ENCODE data around the gene VOPP1. TPM values are rescaled to one million over a fixed set of nuclear protein-coding genes. Genes with fewer than 3 reads are reported as not detected.

VOPP1 gene
- total and polyA plus RNA-seq, 2 donors (not counting 1 experiment from before 2014, with no cell fraction given) = 52.1 to 70.7 TPM

DNA sequence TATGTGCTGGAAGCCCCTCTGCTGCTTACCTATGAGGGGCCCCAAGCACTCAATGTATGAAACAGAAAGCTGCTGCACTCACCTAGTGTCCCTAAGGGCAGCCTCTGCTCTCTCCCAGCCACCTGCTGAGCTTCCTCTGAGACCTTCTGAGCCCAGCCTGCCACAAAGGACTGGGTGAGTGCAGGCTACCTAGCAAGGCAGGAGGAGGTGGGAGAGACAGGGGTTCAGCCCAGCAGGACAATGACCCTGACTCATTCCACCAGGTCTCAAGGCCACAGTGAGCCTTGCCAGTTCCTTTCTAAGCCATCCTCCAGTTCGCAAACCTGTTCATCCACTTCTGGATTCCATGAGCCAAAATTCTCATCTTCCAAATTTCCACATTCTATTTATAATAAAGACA lies 16.3 kb downstream of the VOPP1 start:
- Histone ChIP-seq H3K4me3 (replicated peaks in 1 of 4; ENCODE audit: control extremely low read depth in 1 of 4, insufficient read depth in 1 of 4, low read depth in 3 of 4, low read length in 4 of 4) (no peak overlapping the region), H3K27ac (ENCODE audit: insufficient read depth, low read length) (no peak overlapping the region), H4K20me1 (ENCODE audit: control insufficient read depth, extremely low read depth, insufficient read depth, low read length) (peaks cover 3% of the 10 kb centered on the region), H3K9ac (ENCODE audit: insufficient read depth, low read length) (no peak overlapping the region), H3K27me3 (ENCODE audit: control insufficient read depth, insufficient read depth, low read length) (no peaks in the 10 kb centered on the region), H3K4me1 (ENCODE audit: control insufficient read depth, extremely low read depth, insufficient read depth, low read length) (peaks cover 2% of the 10 kb centered on the region), H3K4me2 (ENCODE audit: extremely low read depth, insufficient read depth, low read length) (no peak overlapping the region), H3K36me3 (ENCODE audit: control insufficient read depth, insufficient read depth, low read length) (no peaks in the 10 kb centered on the region), H3K9me3 (ENCODE audit: control insufficient read depth, insufficient read depth, low read depth, low read length) (no peaks in the 10 kb centered on the region), H3K79me2 (ENCODE audit: control insufficient read depth, insufficient read depth, low read length) (peaks cover 61% of the 10 kb centered on the region), H2AFZ (ENCODE audit: low read length) (no peak overlapping the region)
- DNase-seq (ENCODE audit: low read depth in 2 of 2) = no peak
- TF ChIP-seq, protein P1, sequence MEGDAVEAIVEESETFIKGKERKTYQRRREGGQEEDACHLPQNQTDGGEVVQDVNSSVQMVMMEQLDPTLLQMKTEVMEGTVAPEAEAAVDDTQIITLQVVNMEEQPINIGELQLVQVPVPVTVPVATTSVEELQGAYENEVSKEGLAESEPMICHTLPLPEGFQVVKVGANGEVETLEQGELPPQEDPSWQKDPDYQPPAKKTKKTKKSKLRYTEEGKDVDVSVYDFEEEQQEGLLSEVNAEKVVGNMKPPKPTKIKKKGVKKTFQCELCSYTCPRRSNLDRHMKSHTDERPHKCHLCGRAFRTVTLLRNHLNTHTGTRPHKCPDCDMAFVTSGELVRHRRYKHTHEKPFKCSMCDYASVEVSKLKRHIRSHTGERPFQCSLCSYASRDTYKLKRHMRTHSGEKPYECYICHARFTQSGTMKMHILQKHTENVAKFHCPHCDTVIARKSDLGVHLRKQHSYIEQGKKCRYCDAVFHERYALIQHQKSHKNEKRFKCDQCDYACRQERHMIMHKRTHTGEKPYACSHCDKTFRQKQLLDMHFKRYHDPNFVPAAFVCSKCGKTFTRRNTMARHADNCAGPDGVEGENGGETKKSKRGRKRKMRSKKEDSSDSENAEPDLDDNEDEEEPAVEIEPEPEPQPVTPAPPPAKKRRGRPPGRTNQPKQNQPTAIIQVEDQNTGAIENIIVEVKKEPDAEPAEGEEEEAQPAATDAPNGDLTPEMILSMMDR (conservative IDR thresholded peaks at IDR 0.05 in 1 of 2, IDR thresholded peaks at IDR 0.05 in 1 of 2; ENCODE audit: low read depth in 1 of 2, low read length in 2 of 2) = no peak
- TF ChIP-seq EZH2 (IDR thresholded peaks at IDR 0.05; ENCODE audit: low read length, missing control alignments) = no peak

DNA sequence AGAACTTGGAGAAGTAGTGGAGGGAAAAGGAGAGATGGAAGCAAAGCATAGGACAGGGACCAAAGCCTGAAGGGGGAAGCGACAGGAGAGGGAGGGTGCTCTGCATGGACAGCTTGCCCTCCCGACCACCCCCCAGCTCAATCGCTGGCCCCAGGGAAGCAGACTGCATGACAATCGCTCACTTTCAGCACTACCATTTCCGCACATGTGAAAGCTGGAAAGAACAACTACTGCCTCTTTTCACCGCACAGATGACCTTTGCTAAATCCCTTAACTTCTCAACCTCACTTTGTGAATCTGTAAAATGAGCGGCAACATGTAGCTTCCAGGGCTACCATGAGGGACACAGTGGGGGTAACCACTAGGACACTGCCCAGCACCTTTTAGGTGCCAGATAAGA lies 17.1 kb downstream of the VOPP1 start:
- DNase-seq (ENCODE audit: low read depth in 2 of 2) = no peak
- Histone ChIP-seq H3K4me3 (replicated peaks in 1 of 4; ENCODE audit: control extremely low read depth in 1 of 4, insufficient read depth in 1 of 4, low read depth in 3 of 4, low read length in 4 of 4) (no peak overlapping the region), H3K4me1 (ENCODE audit: control insufficient read depth, extremely low read depth, insufficient read depth, low read length) (peaks cover 2% of the 10 kb centered on the region), H2AFZ (ENCODE audit: low read length) (no peak overlapping the region), H3K27ac (ENCODE audit: insufficient read depth, low read length) (no peak overlapping the region), H4K20me1 (ENCODE audit: control insufficient read depth, extremely low read depth, insufficient read depth, low read length) (peaks cover 3% of the 10 kb centered on the region), H3K36me3 (ENCODE audit: control insufficient read depth, insufficient read depth, low read length) (no peaks in the 10 kb centered on the region), H3K79me2 (ENCODE audit: control insufficient read depth, insufficient read depth, low read length) (peaks cover 54% of the 10 kb centered on the region), H3K4me2 (ENCODE audit: extremely low read depth, insufficient read depth, low read length) (no peak overlapping the region), H3K27me3 (ENCODE audit: control insufficient read depth, insufficient read depth, low read length) (no peaks in the 10 kb centered on the region), H3K9ac (ENCODE audit: insufficient read depth, low read length) (no peak overlapping the region), H3K9me3 (ENCODE audit: control insufficient read depth, insufficient read depth, low read depth, low read length) (no peaks in the 10 kb centered on the region)
- no peak for TF ChIP-seq EZH2 (IDR thresholded peaks at IDR 0.05; ENCODE audit: low read length, missing control alignments)
- TF ChIP-seq, protein P1 (conservative IDR thresholded peaks at IDR 0.05 in 1 of 2, IDR thresholded peaks at IDR 0.05 in 1 of 2; ENCODE audit: low read depth in 1 of 2, low read length in 2 of 2) = no peak

DNA sequence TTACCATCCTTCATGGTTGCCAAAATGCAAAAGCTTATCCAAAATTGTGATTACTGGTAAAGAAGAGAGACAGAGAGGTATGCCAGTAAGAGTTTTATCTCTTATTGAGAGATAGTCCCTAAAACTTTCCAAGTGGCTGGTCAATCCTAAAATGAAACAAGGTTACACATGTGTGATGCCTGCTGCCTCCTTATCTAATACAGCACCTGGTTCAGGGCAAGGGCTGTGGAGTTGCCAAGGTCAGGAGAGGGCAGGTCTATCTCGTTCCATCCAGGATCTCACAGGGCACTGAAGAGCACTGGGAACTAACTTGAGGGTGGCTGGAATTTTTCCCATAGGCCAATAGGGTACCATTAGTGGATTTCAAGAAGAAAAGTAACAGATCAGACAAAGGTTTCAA lies 18.3 kb downstream of the VOPP1 start:
- Histone ChIP-seq H3K79me2 (ENCODE audit: control insufficient read depth, insufficient read depth, low read length) (peaks cover 54% of the 10 kb centered on the region), H3K4me2 (ENCODE audit: extremely low read depth, insufficient read depth, low read length) (no peak overlapping the region), H2AFZ (ENCODE audit: low read length) (no peak overlapping the region), H4K20me1 (ENCODE audit: control insufficient read depth, extremely low read depth, insufficient read depth, low read length) (peaks cover 3% of the 10 kb centered on the region), H3K27me3 (ENCODE audit: control insufficient read depth, insufficient read depth, low read length) (no peaks in the 10 kb centered on the region), H3K4me3 (replicated peaks in 1 of 4; ENCODE audit: control extremely low read depth in 1 of 4, insufficient read depth in 1 of 4, low read depth in 3 of 4, low read length in 4 of 4) (no peak overlapping the region), H3K4me1 (ENCODE audit: control insufficient read depth, extremely low read depth, insufficient read depth, low read length) (peaks cover 2% of the 10 kb centered on the region), H3K9me3 (ENCODE audit: control insufficient read depth, insufficient read depth, low read depth, low read length) (no peaks in the 10 kb centered on the region), H3K36me3 (ENCODE audit: control insufficient read depth, insufficient read depth, low read length) (no peaks in the 10 kb centered on the region), H3K9ac (ENCODE audit: insufficient read depth, low read length) (no peak overlapping the region), H3K27ac (ENCODE audit: insufficient read depth, low read length) (no peak overlapping the region)
- DNase-seq (ENCODE audit: low read depth in 2 of 2) = no peak
- TF ChIP-seq, protein P1 (conservative IDR thresholded peaks at IDR 0.05 in 1 of 2, IDR thresholded peaks at IDR 0.05 in 1 of 2; ENCODE audit: low read depth in 1 of 2, low read length in 2 of 2) = no peak
- no peak for TF ChIP-seq EZH2 (IDR thresholded peaks at IDR 0.05; ENCODE audit: low read length, missing control alignments)
